HUES64 (cell line): ENCODE results near the gene ZBTB45.

Experiments
- H3K27ac ChIP-seq: 2 replicates; pipeline ENCODE4 v1.7.0; 2013; ENCODE audit warnings: low read depth, low read length, inconsistent platforms
- H3K27me3 ChIP-seq: 2 replicates; pipeline ENCODE4 v1.6.1; 2013; ENCODE audit warnings: mild to moderate bottlenecking, low read length; ENCODE audit not compliant: insufficient read depth
- H3K36me3 ChIP-seq: 2 replicates; pipeline ENCODE4 v1.6.1; 2013; ENCODE audit warnings: mild to moderate bottlenecking, low read length; ENCODE audit not compliant: insufficient read depth
- H3K4me1 ChIP-seq: 2 replicates; pipeline ENCODE4 v1.6.1; 2013; ENCODE audit warnings: mild to moderate bottlenecking, low read length, moderate library complexity; ENCODE audit not compliant: insufficient read depth
- H3K4me3 ChIP-seq: 2 replicates; pipeline ENCODE4 v1.5.1; 2013; ENCODE audit warnings: mild to moderate bottlenecking, low read length, moderate library complexity
- H3K9ac ChIP-seq: 2 replicates; pipeline ENCODE4 v1.6.1; 2013; ENCODE audit warnings: mild to moderate bottlenecking, low read depth, low read length
- H3K9me3 ChIP-seq: 2 replicates; pipeline ENCODE4 v1.6.1; 2013; ENCODE audit warnings: low read depth, low read length; ENCODE audit not compliant: insufficient read depth
- WGBS: fragments of 150-250, 120-280 bp; methylation state at CpG from one replicate; pipeline ENCODE4 v1.1.7; 2013; ENCODE audit warnings: missing lambda C conversion rate; 5-methylcytosine and 5-hydroxymethylcytosine counted together

The ZBTB45 gene

GRCh38 chr19:58559275-58560006 lies 39.8 kb upstream of the ZBTB45 start:
- Histone ChIP-seq H3K9me3 (no peaks in the 10 kb centered on the region), H3K4me3 (peak overlapping the region; percentile 66), H3K4me1 (no peaks in the 10 kb centered on the region), H3K9ac (peak overlapping the region; percentile 99), H3K36me3 (peaks cover 11% of the 10 kb centered on the region), H3K27me3 (peaks cover 30% of the 10 kb centered on the region), H3K27ac (peak overlapping the region; percentile 100)
- 1% methylated on average over 33 of the region's 33 CpGs for WGBS

GRCh38 chr19:58558623-58559274 lies 39.1 kb upstream of the ZBTB45 start:
- H3K27me3 ChIP-seq, result peaks cover 27% of the 10 kb centered on the region
- WGBS, result under 1% methylated on average over 76 of the region's 76 CpGs
- H3K4me3 ChIP-seq, result peak overlapping the region; percentile 66
- H3K9ac ChIP-seq, result peak overlapping the region; percentile 99
- H3K36me3 ChIP-seq, result peaks cover 11% of the 10 kb centered on the region
- no peaks in the 10 kb centered on the region for H3K4me1 ChIP-seq
- H3K9me3 ChIP-seq, result no peaks in the 10 kb centered on the region
- H3K27ac ChIP-seq, result peak overlapping the region; percentile 100

- peak within 1 kb of the TSS; percentile 100 for H3K27ac ChIP-seq
- H3K4me1 ChIP-seq, result no peaks in the 10 kb centered on the region
- peak within 1 kb of the TSS; percentile 66 for H3K4me3 ChIP-seq
- H3K9ac ChIP-seq, result peak within 1 kb of the TSS; percentile 99
- no peaks in the 10 kb centered on the region for H3K9me3 ChIP-seq
- H3K36me3 ChIP-seq, result peaks cover 11% of the 10 kb centered on the region
- H3K27me3 ChIP-seq, result peaks cover 21% of the 10 kb centered on the region
- WGBS, result under 1% methylated on average over 62 of the region's 62 CpGs
Observed at GRCh38 chr19:58558066-58558622, 38.5 kb upstream of the ZBTB45 start, which contains the start of gene UBE2M. TSS of gene UBE2M (minus strand) at chr19:58558611. CDS start at chr19:58558381, 230 bp downstream.

- WGBS, result 43% methylated on average over 12 of the region's 12 CpGs
- Histone ChIP-seq H3K9ac (peak overlapping the region; percentile 99), H3K36me3 (peaks cover 14% of the 10 kb centered on the region), H3K27me3 (peaks cover 14% of the 10 kb centered on the region), H3K27ac (peak overlapping the region; percentile 32; the same call in 1 of the 2 replicates), H3K4me1 (no peaks in the 10 kb centered on the region), H3K9me3 (no peaks in the 10 kb centered on the region), H3K4me3 (peak overlapping the region; percentile 66)
Observed at GRCh38 chr19:58557221-58558065, 37.8 kb upstream of the ZBTB45 start.

- peak overlapping the region; percentile 66 for H3K4me3 ChIP-seq
- H3K4me1 ChIP-seq, result no peaks in the 10 kb centered on the region
- WGBS, result 90% methylated on average over 10 of the region's 10 CpGs
- no peaks in the 10 kb centered on the region for H3K9me3 ChIP-seq
- H3K27me3 ChIP-seq, result peaks cover 7% of the 10 kb centered on the region
- peaks cover 22% of the 10 kb centered on the region for H3K36me3 ChIP-seq
- no peak overlapping the region for H3K27ac ChIP-seq
- peak overlapping the region; percentile 99; the same call in 1 of the 2 replicates for H3K9ac ChIP-seq
Observed at GRCh38 chr19:58556622-58557220, 37.1 kb upstream of the ZBTB45 start.

- Histone ChIP-seq H3K36me3 (peaks cover 28% of the 10 kb centered on the region), H3K27me3 (0 out of 2 replicates have a peak, but pooled peaks cover under 1% of the 10 kb centered on the region), H3K4me1 (no peaks in the 10 kb centered on the region), H3K27ac (no peak overlapping the region), H3K9me3 (no peaks in the 10 kb centered on the region), H3K9ac (no peak overlapping the region), H3K4me3 (no peak overlapping the region)
- 96% methylated on average over 16 of the region's 16 CpGs for WGBS
Observed at GRCh38 chr19:58555920-58556621, 36.5 kb upstream of the ZBTB45 start.

- Histone ChIP-seq H3K9ac (peak overlapping the region; percentile 62), H3K36me3 (peaks cover 35% of the 10 kb centered on the region), H3K27me3 (no peaks in the 10 kb centered on the region), H3K4me1 (no peaks in the 10 kb centered on the region), H3K4me3 (peak overlapping the region; percentile 78), H3K9me3 (no peaks in the 10 kb centered on the region), H3K27ac (peak overlapping the region; percentile 95)
- 75% methylated on average over 4 of the region's 4 CpGs for WGBS
Observed at GRCh38 chr19:58555369-58555885, 35.8 kb upstream of the ZBTB45 start.

GRCh38 chr19:58554494-58555368 lies 35.1 kb upstream of the ZBTB45 start, which contains the start of gene CHMP2A:
TSS of gene CHMP2A (minus strand) at chr19:58555105. CDS start at chr19:58554212, 893 bp downstream.
- H3K27ac ChIP-seq, result peak within 1 kb of the TSS; percentile 95
- peaks cover 42% of the 10 kb centered on the region for H3K36me3 ChIP-seq
- whole genome bisulfite sequencing, result 2% methylated on average over 69 of the region's 69 CpGs

GRCh38 chr19:58553799-58554493 lies 34.3 kb upstream of the ZBTB45 start:
- Histone ChIP-seq H3K9me3 (no peaks in the 10 kb centered on the region), H3K27ac (peak overlapping the region; percentile 79), H3K4me1 (no peaks in the 10 kb centered on the region), H3K27me3 (no peaks in the 10 kb centered on the region), H3K36me3 (peaks cover 49% of the 10 kb centered on the region), H3K4me3 (peak overlapping the region; percentile 78), H3K9ac (peak overlapping the region; percentile 84)
- 73% methylated on average over 18 of the region's 18 CpGs for WGBS

More at GRCh38 chr19:58554494-58555368, 35.1 kb upstream of the ZBTB45 start, which contains the start of gene CHMP2A:
- Histone ChIP-seq H3K9me3 (no peaks in the 10 kb centered on the region), H3K4me1 (no peaks in the 10 kb centered on the region), H3K27me3 (no peaks in the 10 kb centered on the region), H3K9ac (peak within 1 kb of the TSS; percentile 84), H3K4me3 (peak within 1 kb of the TSS; percentile 78)
